Muscle of leg (tissue), 11 donors: Measurements from ENCODE around the gene BARX1. TPM values are rescaled to one million over a fixed set of nuclear protein-coding genes. Genes with fewer than 3 reads are reported as not detected.
"Not testable (repeated sequence)": the region's sequence is repeated elsewhere in the genome, so short reads cannot be mapped to it uniquely, and the experiment has no call there.

Source experiments
- DNase-seq: peaks from one replicate; pipeline ENCODE4 v3.0.0; 2013
- H3K27ac ChIP-seq: one replicate; pipeline ENCODE4 v1.5.1; 2013; ENCODE audit warnings: mild to moderate bottlenecking, low read length, control low read depth
- H3K27me3 ChIP-seq: one replicate; pipeline ENCODE4 v1.6.1; 2013; ENCODE audit warnings: low read length; ENCODE audit not compliant: control insufficient read depth, insufficient read depth
- H3K36me3 ChIP-seq: one replicate; pipeline ENCODE4 v1.6.1; 2013; ENCODE audit warnings: low read length; ENCODE audit not compliant: control insufficient read depth, insufficient read depth
- H3K4me1 ChIP-seq: one replicate; pipeline ENCODE4 v1.6.1; 2013; ENCODE audit warnings: low read length; ENCODE audit not compliant: control insufficient read depth, insufficient read depth
- H3K4me3 ChIP-seq: one replicate; pipeline ENCODE4 v1.5.1; 2013; ENCODE audit warnings: low read length, control low read depth
- H3K9me3 ChIP-seq: replicated peaks from 2 replicates; pipeline ENCODE4 v1.6.1; 2013; ENCODE audit warnings: low read depth, low read length; ENCODE audit not compliant: control insufficient read depth
- WGBS: methylation state at CpG from one replicate; pipeline ENCODE4 v1.1.5; 2013; ENCODE audit warnings: missing lambda C conversion rate; ENCODE audit not compliant: insufficient coverage; 5-methylcytosine and 5-hydroxymethylcytosine counted together
- polyA plus RNA-seq, 8 donors: library from polyadenylated mRNA; unstranded; fragments of 120-200 nt; gene quantifications; one replicate each; pipeline versions ENCODE4 v1.2.1 to v1.2.3, GENCODE V29; 2013; ENCODE audit warnings: inconsistent platforms in 1 of 8, low replicate concordance in 1 of 8; ENCODE audit not compliant: insufficient read length in 8 of 8, insufficient read depth in 1 of 8
- total RNA-seq: library from RNA; stranded (reverse); fragments of 120-200 nt; gene quantifications from one replicate; pipeline ENCODE4 v1.2.4, GENCODE V29; 2013

The BARX1 gene
- total and polyA plus RNA-seq, 9 donors, result 0.09 to 0.19 (median 0.18) TPM; not detected in 6

DNA sequence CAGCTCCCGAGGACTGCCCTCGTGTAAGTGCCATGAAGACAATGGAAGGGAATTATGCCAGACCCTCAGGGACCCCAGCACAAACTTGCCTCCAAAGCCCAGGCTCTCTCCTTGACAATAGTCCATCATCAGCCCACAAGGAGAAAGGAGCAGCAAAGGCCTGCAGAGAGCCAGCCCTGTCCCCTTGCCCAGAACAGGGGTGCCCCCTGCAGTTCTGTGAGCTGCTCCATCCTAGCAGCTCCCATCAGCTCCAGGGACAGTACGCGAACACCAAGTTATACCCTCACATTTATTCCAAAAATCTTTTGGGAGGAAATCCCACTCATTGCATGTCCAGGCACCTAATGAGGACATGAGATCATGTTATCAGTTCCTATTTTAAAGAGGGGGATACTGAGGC is 11.1 kb downstream of the BARX1 start:
- DNase-seq, result no peak
- Histone ChIP-seq H3K4me3 (no peak overlapping the region), H3K27me3 (peaks cover 80% of the 10 kb centered on the region), H3K9me3 (no peaks in the 10 kb centered on the region), H3K36me3 (no peaks in the 10 kb centered on the region), H3K4me1 (peaks cover 22% of the 10 kb centered on the region), H3K27ac (no peak overlapping the region)
- 80% methylated on average over 1 of the region's 4 CpGs for WGBS

DNA sequence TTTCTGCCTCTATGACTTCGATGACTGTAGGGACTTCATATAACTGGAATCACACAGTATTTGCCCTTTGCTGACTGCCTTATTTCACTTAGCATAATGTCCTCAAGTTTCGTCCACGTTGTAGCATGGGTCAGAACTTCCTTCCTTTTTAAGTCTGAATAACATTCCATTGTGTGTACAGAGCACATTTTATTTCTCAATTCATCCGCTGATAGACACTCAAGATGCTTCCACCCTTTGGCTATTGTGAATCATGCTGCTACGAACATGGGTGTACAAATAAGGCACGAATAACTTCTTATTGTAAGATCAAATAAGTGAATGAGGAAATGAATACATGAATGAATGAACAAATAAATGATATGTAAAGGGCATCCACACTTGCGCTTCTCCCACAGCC is 13.0 kb downstream of the BARX1 start:
- peaks cover 13% of the 10 kb centered on the region for H3K4me1 ChIP-seq
- H3K4me3 ChIP-seq, result no peak overlapping the region
- peaks cover 65% of the 10 kb centered on the region for H3K27me3 ChIP-seq
- H3K27ac ChIP-seq, result no peak overlapping the region
- WGBS, result 59% methylated on average over 5 of the region's 7 CpGs
- no peak for DNase-seq
- H3K36me3 ChIP-seq, result no peaks in the 10 kb centered on the region
- H3K9me3 ChIP-seq, result no peaks in the 10 kb centered on the region

DNA sequence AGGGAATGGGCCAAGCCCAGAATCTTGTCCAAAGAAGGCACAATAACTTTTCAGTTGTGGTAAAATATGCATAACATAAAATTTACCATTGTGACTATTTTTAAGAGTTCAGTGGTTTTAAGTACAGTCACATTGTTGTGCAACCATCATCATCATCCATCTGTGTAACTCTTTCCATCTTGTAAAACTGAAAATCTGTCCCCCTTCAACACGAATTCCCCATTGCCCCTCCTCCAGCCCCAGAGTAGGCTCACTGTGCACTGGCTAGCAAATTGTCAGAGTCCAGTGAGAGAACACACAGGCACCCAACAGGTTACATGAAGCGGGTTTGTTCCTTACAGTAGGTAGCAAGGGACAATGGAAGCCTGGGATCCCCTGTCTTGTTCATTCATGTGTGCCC is 13.7 kb downstream of the BARX1 start:
- no peaks in the 10 kb centered on the region for H3K9me3 ChIP-seq
- WGBS, result 60% methylated on average over 2 of the region's 2 CpGs
- H3K27ac ChIP-seq, result no peak overlapping the region
- no peak overlapping the region for H3K4me3 ChIP-seq
- H3K4me1 ChIP-seq, result peaks cover 13% of the 10 kb centered on the region
- no peak for DNase-seq
- H3K27me3 ChIP-seq, result peaks cover 65% of the 10 kb centered on the region
- no peaks in the 10 kb centered on the region for H3K36me3 ChIP-seq

DNA sequence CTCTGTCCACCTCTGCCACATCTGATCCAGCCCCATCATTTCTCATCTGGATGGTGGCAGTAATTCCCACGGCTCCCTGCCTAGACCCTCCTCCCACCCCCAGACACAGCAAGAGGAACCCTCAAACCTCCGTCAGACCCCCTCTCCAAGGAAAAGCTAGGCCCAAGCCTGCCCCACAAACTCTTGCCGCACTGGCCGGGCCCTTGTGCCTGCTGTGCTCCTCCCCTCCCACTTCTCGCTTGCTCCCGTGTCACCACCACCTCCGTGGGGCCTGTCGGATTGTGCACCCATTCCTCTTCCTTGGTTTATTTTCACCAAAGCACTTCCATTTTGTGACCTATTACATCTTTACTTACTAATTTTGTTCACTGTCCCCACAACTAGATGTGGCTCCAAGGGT is 14.2 kb downstream of the BARX1 start:
- H3K27ac ChIP-seq, result no peak overlapping the region
- H3K4me1 ChIP-seq, result peaks cover 10% of the 10 kb centered on the region
- no peak overlapping the region for H3K4me3 ChIP-seq
- peaks cover 63% of the 10 kb centered on the region for H3K27me3 ChIP-seq
- WGBS, result 87% methylated on average over 5 of the region's 8 CpGs
- DNase-seq, result no peak
- H3K36me3 ChIP-seq, result no peaks in the 10 kb centered on the region
- H3K9me3 ChIP-seq, result no peaks in the 10 kb centered on the region

DNA sequence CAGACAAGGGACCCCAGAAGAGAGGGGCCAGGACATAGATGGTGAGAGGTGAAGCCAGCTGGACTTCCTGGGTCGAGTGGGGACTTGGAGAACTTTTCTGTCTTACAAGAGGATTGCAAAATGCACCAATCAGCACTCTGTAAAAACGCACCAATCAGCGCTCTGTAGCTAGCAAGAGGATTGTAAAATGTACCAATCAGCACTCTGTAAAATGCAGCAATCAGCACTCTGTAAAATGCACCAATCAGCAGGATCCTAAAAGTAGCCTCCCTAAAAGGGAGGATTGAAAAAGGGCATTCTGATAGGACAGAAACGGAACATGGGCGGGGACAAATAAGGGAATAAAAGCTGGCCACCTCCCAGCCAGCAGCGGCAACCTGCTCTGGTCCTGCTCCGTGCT is 15.6 kb downstream of the BARX1 start:
- H3K27ac ChIP-seq, H3K4me1 ChIP-seq, H3K4me3 ChIP-seq, H3K9me3 ChIP-seq, DNase-seq, H3K36me3 ChIP-seq: not testable (repeated sequence)
- 66% methylated on average over 5 of the region's 7 CpGs for whole genome bisulfite sequencing
- peaks cover 54% of the 10 kb centered on the region for H3K27me3 ChIP-seq

DNA sequence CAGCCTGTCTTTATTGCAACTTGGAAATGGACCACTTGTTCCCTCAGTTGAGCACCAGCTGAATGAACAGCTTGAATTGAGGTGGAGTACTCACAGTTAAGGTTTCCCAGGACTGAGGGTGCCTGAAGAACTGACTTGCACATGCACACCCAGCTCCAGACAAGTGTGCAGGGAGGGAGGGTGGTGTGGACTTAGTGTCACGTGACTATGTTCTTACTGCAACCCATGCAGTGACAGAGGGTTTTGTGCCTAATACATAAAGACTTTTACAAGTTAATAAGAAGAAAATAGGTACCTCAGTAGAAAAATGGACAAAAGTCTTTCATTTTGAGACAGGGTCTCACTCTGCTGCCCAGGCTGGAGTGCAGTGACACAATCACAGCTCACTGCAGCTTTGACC is 18.0 kb downstream of the BARX1 start:
- Histone ChIP-seq H3K4me1 (peaks cover 6% of the 10 kb centered on the region), H3K27me3 (peaks cover 37% of the 10 kb centered on the region), H3K27ac (no peak overlapping the region), H3K9me3 (no peaks in the 10 kb centered on the region), H3K4me3 (no peak overlapping the region), H3K36me3 (no peaks in the 10 kb centered on the region)
- no CpG with 5 or more reads among the region's 1 CpG for WGBS
- DNase-seq, result no peak

DNA sequence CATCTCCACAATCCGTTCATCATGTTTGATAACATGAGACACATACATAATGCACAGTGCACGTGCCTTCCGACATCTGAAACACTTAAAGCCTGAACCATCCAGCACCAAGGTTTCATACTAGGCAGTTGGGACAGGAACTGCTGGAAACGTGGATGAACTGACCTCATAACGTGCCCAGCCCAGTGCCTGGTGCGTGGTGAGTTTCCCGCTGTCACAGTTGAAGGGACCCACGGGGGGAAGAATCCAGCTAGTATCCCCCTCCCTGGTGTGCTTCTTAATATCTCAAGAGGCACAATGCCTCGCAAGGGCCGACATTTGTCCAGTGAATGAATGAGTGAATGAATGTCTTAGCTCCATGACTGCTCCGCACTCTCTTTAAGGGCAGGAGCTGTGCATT is 23.2 kb downstream of the BARX1 start:
- H3K36me3 ChIP-seq, result no peaks in the 10 kb centered on the region
- no peak overlapping the region for H3K4me3 ChIP-seq
- 56% methylated on average over 2 of the region's 11 CpGs for WGBS
- no peaks in the 10 kb centered on the region for H3K4me1 ChIP-seq
- peaks cover 45% of the 10 kb centered on the region for H3K27me3 ChIP-seq
- DNase-seq, result no peak
- no peaks in the 10 kb centered on the region for H3K9me3 ChIP-seq
- no peak overlapping the region for H3K27ac ChIP-seq

DNA sequence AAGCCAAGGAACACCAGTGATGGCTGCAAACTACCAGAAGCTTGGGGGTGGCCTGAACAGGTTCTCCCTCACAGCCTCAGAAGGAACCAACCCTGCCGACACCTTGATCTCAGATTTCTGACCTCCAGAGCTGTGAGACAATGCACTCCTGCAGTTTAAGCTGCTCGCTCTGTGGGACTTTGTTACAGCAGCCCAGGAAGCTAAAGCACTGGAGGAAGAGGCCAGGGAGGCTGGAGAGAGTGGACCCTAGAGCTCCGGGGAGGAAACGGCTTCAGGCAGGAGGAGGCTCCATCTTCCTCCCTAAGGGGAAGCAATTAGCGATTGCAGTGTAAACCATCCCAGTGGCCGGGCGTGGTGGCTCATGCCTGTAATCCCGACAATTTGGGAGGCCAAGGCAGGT is 25.1 kb downstream of the BARX1 start:
- DNase-seq, result no peak
- H3K27ac ChIP-seq, result no peak overlapping the region
- H3K36me3 ChIP-seq, result no peaks in the 10 kb centered on the region
- H3K4me1 ChIP-seq, result no peaks in the 10 kb centered on the region
- peaks cover 36% of the 10 kb centered on the region for H3K27me3 ChIP-seq
- no peak overlapping the region for H3K4me3 ChIP-seq
- WGBS, result 18% methylated on average over 5 of the region's 8 CpGs
- no peaks in the 10 kb centered on the region for H3K9me3 ChIP-seq

DNA sequence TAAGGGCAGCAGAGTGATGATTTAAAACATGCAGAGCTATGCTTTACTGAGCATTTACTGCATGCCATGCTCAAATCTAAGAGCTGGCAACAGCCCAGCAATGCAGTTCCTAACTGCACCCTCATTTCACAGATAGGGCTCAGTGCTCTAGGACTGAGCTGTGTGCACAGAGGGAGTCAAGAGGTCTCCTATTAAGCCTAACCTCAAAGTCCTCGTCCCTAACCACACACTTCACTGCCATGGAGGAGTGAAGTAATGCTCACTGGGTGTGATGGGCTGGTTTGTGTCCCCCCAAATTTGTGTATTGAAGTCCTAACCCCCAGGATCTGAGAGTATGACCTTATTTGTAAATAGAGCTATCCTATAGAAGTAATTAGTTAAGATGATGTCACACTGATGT is 25.9 kb downstream of the BARX1 start:
- DNase-seq, result no peak
- Histone ChIP-seq H3K9me3 (no peaks in the 10 kb centered on the region), H3K4me3 (no peak overlapping the region), H3K27me3 (peaks cover 32% of the 10 kb centered on the region), H3K4me1 (no peaks in the 10 kb centered on the region), H3K27ac (no peak overlapping the region), H3K36me3 (no peaks in the 10 kb centered on the region)
- WGBS, result no CpG with 5 or more reads among the region's 1 CpG

DNA sequence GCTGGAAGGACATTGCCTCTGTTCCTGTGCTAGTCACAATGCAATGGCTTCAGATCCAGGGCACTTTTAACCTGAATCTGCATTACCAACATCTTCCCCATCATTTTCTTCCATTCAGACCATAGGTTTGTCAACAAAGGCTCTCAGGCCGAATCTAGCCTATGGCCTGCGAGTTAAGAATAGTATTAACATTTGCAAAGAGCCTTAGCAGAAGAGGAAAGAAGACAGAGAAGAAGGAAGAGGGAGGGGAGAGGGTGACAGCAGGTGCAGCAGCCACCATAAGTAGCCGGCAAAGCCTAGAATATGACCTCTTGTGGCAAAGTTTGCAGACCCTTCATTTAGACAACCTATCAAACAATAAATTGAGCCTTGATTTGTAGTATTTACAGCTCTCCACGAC is 32.6 kb downstream of the BARX1 start:
- Histone ChIP-seq H3K4me1 (no peaks in the 10 kb centered on the region), H3K9me3 (no peaks in the 10 kb centered on the region), H3K27ac (no peak overlapping the region), H3K4me3 (no peak overlapping the region), H3K36me3 (no peaks in the 10 kb centered on the region), H3K27me3 (peaks cover 12% of the 10 kb centered on the region)
- WGBS, result 90% methylated on average over 2 of the region's 4 CpGs
- no peak for DNase-seq

DNA sequence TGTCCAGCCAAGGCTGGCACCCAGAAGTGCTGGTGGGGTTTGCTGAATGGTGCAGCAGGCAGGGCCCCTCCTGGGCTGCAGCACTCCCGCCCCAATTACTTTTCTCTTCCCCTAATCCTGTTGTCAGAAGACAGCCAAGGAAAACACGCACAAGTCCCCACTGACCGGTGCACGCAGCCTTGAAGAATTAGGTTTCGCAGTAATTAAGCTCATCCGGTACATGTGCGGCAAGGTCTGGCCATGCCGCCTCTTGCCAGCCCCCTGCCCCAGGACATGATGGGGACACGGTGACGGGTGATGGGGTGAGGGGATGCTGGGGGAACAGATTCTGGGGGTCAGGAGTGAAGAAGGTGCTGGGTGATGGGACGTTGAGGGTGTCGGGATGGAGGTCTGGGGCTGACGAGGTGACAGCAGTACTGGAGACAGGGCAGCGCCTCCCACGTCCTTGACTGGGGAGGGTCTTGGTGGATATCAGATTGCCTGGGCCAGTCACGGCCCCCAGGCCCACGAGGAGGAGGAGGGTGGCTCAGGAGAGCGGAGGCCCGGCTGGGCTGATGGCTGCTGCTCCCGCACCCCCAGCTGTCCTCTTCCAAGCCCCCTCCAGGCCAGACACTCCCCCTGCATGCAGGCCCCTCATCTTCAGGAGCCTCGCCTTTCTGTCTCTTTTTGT is 34.9 kb downstream of the BARX1 start:
- H3K4me1 ChIP-seq, result no peaks in the 10 kb centered on the region
- no peak overlapping the region for H3K4me3 ChIP-seq
- WGBS, result 44% methylated on average over 21 of the region's 21 CpGs
- H3K27me3 ChIP-seq, result peaks cover 12% of the 10 kb centered on the region
- no peak for DNase-seq
- H3K36me3 ChIP-seq, result no peaks in the 10 kb centered on the region
- no peak overlapping the region for H3K27ac ChIP-seq
- no peaks in the 10 kb centered on the region for H3K9me3 ChIP-seq
